Activated T-helper 1 cell treated with anti-CD3 and anti-CD28 coated beads, Interleukin-2, amount 50 U/mL, for 16 hours (primary cell): Measurements from ENCODE around the gene HIPK3.
"Not testable (repeated sequence)": the region's sequence is repeated elsewhere in the genome, so short reads cannot be mapped to it uniquely, and the experiment has no call there.

Experiments used
- DNase-seq, 2 donors: peaks; one replicate each; pipeline ENCODE4 v3.0.0-alpha.2; 2020; ENCODE audit warnings: low read depth in 1 of 2, low spot score in 1 of 2

Gene HIPK3

DNA sequence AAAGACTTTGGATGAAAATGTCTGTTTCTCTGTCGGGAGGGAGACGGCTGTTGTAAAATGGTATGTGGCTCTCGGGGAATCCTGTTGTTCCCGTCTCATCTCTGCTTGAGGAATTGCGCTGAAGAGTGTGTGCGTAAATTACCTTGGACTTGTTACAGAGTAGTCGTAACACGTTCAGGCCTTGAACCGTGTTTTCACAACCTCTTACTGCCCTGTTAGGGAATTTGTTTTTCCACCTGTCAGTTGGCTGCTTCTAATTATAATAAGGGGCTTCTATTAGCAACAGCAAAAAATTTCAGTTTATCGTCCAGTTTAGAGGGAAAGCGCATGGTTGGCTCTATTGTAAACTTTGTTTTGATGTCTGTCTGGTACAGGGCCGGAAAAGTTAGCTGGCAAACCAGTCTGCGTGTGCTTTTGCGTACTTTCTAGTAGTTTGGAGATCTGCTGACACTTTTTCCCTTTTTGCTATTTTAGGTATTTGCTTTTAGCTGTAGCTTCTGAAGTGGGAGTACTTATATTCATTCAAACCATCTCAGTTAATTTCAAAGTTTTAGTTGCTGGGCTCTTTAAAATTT, 1.5 kb downstream of the HIPK3 start:
- no peak for DNase-seq

DNA sequence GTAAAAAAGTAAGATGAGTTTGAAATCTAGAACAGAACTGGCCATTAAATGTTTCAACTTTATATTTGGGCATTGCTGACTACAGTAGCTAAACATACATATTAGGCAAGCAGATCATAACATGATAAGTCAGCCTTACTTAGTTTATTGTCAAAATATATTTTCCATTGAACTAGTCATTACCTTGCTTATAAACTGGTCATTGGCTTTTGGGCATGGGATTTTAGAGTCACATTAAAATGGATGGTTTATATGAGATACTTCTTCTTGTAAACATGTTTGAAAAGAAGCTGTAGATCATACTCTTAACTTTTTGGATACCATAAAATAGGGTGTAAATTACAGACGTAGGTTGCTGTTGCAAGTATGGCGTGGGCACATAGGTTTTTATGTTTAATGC, 2.7 kb downstream of the HIPK3 start:
- DNase-seq: no peak

DNA sequence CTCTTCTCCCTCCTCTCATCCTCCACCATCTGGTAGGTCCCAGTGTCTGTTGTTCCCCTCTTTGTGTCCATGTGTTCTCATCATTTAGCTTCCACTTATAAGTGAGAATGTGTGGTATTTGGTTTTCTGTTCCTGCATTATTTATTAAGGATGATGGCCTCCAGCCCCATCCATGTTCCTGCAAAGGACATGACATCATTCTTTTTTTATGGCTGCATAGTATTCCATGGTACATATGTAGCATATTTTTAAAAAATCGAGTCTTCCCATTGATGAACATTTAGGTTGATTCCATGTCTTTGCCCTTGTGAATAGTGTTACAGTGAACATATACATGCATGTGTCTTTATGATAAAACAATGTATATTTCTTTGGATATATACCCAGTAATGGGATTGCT, 4.2 kb downstream of the HIPK3 start:
- DNase-seq: not testable (repeated sequence)

DNA sequence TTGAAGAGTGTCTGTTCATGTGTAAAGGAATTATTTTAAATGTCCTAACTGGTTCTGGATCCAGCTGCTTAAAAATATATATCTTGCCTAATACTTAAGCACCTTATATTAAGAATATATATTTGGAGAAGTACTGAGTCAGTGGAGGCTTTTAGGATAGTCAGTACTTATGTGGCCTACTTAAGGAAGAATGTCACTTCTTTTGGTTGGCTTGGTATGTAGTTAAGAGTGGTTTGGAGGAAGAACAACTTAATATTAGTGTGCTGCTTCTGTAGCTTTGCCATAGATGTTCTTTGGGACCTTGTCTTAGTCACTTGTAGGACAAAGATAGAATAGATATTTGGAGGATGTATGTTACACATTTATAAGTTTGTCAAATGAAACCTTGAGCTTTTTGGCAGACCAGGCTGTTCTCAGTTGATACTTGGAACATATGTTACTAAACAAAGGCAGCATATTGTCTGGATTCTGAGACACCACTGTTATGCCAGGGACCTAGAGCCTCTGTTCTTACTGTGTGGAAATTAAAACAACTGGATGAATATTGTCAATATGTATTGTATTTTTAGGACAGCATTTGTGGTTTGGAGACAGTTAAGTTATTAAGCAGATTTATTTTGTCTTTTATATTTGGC, 4.9 kb downstream of the HIPK3 start:
- DNase-seq: no peak

- no peak for DNase-seq
Observed at GRCh38 chr11:33263549-33263948, 6.4 kb downstream of the HIPK3 start.

- no peak for DNase-seq
Observed at GRCh38 chr11:33264926-33265325, 7.7 kb downstream of the HIPK3 start.

DNA sequence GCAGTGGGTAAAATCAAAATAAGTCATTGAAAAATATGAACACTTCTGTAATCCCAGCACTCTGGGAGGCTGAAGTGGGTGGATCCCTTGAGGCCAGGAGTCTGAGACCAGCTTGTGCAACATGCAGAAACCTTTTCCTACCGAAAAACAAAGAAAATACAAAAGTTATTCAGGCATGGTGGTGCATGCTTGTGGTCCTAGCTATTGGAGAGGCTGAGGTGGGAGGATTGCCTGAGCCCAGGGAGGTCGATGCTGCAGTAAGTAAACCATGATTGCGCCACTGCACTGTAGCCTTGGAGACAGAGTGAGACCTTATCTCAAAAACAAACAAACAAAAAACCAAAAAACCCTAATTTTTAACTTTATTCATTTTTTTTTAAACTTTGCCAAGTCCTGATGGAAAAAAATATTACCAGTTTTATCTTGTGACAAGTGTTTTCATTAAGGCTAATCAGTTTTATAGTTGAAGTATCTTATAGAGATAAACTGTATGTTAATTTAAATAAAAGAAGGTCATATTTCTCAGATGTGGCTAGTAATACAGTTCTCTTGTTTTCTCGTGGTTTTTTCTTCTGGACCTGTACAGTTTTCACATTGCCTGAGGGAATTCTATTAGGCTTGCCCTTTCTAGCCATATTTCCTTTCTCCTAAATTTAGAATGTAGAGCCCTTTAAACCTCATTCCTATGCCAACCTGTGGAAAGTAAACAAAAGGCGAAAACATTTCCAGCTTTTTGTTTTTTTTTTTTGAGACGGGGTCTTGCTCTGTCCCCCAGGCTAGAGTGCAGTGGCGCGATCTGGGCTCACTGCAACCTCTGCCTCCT, 9.4 kb downstream of the HIPK3 start:
- DNase-seq: no peak

- DNase-seq: no peak
Observed at GRCh38 chr11:33268945-33269540, 11.9 kb downstream of the HIPK3 start.

DNA sequence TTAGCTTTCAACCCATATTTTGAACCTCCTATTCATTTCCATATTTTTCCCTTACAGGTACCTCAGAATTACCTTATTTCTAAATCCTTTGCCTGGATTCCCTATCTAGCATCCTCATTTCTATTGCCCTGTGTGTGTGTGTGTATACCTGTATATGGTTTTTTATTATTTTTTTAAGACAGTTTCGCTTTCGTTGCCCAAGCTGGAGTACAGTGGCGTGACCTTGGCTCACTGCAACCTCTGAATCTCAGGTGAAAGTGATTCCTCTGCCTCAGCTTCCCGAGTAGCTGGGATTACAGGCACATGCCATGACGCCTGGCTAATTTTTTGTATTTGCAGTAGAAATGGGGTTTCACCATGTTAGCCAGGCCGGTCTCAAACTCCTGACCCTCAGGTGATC, 12.6 kb downstream of the HIPK3 start:
- DNase-seq: no peak

GRCh38 chr11:33271059-33271458, 13.9 kb downstream of the HIPK3 start:
- DNase-seq: no peak

DNA sequence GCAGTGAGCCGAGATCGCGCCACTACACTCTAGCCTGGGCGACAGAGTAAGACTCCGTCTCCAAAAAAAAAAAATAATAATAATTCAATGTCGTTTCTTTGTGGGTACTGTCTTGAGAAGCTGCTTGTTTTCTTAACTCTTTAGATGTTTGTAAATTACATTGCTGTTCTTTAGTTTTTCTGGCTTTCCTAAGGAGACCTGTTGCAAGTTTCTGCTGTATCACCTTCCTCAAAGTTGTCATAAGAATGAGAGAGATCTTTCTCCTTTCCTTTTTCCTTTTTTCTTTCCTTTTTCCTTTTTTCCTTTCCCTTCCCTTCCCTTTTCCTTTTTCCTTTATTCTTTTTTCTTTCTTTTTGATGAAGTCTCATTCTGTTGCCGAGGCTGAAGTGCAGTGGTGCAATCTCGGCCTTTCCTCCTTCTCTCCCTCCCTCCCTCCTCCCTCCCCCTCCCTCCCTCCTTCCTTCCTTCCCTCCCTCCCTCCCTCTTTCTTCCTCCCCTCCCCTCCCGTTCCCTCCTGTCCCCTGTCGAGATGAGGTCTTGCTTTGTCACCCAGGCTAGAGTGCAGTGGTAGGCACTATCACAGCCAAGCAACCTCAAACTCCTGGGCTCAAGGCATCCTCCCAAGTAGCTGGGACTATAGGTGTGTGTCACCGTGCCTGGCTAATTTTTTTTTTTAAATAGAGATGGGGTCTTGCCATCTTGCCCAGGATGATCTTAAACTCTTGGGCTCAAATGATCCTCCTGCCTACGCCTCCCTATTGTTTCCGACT, 15.3 kb downstream of the HIPK3 start:
- no peak for DNase-seq

GRCh38 chr11:33273656-33274055, 16.5 kb downstream of the HIPK3 start:
- no peak for DNase-seq

GRCh38 chr11:33280411-33280810, 23.2 kb downstream of the HIPK3 start:
- no peak for DNase-seq

- DNase-seq: no peak
Observed at GRCh38 chr11:33281758-33282157, 24.6 kb downstream of the HIPK3 start.

- no peak for DNase-seq
Observed at GRCh38 chr11:33284818-33285217, 27.6 kb downstream of the HIPK3 start.

GRCh38 chr11:33290319-33290718, 33.1 kb downstream of the HIPK3 start:
- DNase-seq: no peak

- no peak for DNase-seq
Observed at GRCh38 chr11:33291004-33291777, 34.0 kb downstream of the HIPK3 start.

DNA sequence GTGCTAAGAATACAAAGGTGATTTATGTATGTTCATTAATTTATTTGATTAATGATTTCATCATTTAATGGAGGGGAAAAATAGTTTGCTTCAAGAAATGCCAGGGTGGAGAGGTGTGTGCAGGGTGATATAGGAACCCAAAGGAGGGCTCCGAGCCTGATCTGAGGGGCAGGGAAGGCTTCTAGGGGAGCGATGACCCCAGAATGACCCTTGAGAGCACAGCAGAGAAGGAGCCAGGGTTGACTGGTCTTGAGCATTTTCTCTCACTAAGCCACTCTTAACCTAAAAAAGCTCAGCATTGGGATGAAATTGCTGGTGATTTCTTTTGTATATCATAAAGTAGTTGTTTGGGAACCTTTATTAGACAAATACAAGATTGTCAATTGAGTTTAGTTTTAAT, 35.1 kb downstream of the HIPK3 start:
- no peak for DNase-seq

DNA sequence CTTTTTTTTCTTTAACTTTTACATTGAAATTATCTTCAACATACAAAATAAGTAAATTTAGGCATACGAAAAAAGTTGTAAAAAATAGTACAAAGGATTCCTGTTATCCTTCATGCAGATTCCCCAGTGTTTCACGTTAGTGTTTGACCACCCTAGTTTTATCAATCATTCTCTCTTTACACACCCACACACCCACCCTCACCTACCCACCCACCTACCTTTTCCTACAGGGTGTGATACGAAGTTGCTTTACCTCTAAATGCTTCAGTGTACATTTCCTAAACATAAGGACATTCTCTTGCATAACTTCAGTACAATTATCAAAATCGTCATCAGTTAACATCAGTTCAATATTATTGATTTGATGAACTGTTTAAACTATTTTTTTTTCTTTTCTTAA, 37.0 kb downstream of the HIPK3 start:
- no peak for DNase-seq

DNA sequence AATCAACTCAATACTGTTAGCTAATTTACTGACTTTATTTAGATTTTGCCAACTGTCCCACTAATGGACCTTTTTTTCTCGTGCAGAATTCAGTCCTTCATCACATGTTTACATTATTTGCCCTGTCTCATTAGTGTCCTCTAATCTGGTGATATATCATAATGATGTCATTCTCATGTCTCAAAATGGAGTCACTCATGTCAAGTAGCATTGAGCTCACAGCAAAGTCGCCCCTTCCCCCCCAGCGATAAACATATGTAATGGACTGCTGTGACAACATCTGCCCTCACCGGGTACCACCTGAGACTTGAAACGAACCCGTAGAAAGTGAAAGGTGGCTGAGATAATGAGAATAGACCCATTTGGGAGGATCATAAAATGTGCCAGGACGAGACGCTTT, 37.6 kb downstream of the HIPK3 start:
- no peak for DNase-seq

GRCh38 chr11:33296695-33297094, 39.5 kb downstream of the HIPK3 start:
- no peak for DNase-seq
